Measurements from ENCODE around the gene TMEM221. TPM values are rescaled to one million over a fixed set of nuclear protein-coding genes. Genes with fewer than 3 reads are reported as not detected.

The TMEM221 gene
- total RNA-seq, 3 donors from 2014 or later: not detected

GRCh38 chr19:17391371-17392151 lies 56.9 kb downstream of the TMEM221 start:
- no peak for DNase-seq
- H3K36me3 Mint-ChIP-seq (ENCODE audit: insufficient read depth): no peaks in the 10 kb centered on the region
- peaks cover 22% of the 10 kb centered on the region for H3K4me1 Mint-ChIP-seq (ENCODE audit: low read depth)
- ATAC-seq: no peak
- peak overlapping the region; percentile 37 for H3K4me3 Mint-ChIP-seq
- no peaks in the 10 kb centered on the region for H3K9me3 Mint-ChIP-seq
- H3K27me3 Mint-ChIP-seq (ENCODE audit: low read depth): no peaks in the 10 kb centered on the region

- ATAC-seq: peak; percentile 99 to 100
- H3K9me3 Mint-ChIP-seq: no peaks in the 10 kb centered on the region
- peak overlapping the region; percentile 87 for H3K4me3 Mint-ChIP-seq
- H3K36me3 Mint-ChIP-seq (ENCODE audit: insufficient read depth): no peaks in the 10 kb centered on the region
- peaks cover 22% of the 10 kb centered on the region for H3K4me1 Mint-ChIP-seq (ENCODE audit: low read depth)
- DNase-seq: peak; percentile 83
- no peaks in the 10 kb centered on the region for H3K27me3 Mint-ChIP-seq (ENCODE audit: low read depth)
These were observed 57.6 kb downstream of the TMEM221 start for GRCh38 chr19:17390665-17391370.

DNA sequence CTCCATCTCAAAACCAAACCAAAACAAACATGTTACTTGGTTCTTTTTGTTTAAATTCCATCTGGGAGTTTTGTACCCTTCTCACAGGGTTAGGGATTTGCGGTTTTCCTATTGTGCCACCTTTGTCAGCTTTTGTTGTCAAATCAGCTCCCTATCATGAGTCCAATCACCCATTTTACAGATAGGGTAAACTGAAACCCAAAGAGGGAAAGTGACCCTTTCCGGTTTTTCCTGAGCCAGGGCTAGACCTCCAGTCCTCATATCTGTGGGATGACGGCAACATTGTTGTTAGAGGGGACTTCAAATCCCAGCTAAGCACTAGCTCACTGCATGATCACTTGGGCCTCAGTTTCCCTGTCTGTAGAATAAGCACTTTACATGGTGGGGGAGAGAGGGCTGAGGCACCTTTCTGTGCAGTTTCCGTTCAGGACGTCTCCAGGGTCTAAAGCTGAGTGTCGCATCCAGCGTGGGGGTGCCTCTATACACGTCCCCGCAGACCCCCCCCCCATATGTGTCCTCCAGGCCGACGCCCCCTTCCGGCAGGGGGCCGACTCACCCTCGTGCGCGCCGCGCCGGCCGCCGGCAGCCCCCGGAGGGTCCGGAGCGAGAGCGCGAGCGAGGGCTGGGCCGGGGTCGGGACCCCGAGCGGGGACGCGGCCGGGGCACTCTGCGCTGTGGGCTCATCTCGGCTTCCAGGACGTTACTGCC lies 58.4 kb downstream of the TMEM221 start:
- no peak for DNase-seq

DNA sequence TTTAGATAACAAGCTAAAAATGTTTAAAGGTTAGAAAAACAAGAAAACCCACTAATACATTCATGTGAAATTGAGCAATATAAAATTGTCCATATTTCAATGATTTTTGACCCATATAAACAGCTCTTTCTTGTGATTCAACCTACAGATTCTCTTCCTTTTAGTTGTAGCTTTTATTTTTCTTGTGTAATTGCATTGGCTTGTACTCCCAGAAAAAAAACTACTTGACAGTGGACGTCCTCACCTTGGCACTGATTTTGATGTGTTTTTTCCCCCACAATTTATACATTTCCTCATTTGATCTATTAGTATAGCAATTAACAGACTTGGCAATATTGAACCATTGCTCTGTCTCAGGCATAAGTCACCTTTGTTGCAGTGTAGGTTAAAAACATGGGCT lies 59.2 kb downstream of the TMEM221 start:
- Mint-ChIP-seq H3K4me1 (ENCODE audit: low read depth) (peaks cover 14% of the 10 kb centered on the region), H3K4me3 (peak overlapping the region; percentile 33), H3K9me3 (no peaks in the 10 kb centered on the region), H3K27me3 (ENCODE audit: low read depth) (no peaks in the 10 kb centered on the region), H3K36me3 (ENCODE audit: insufficient read depth) (no peaks in the 10 kb centered on the region)
- ATAC-seq (no peak), DNase-seq (no peak)

More for the DNA sequence above, 58.4 kb downstream of the TMEM221 start:
- ATAC-seq: no peak
- Mint-ChIP-seq H3K4me1 (ENCODE audit: low read depth) (peaks cover 20% of the 10 kb centered on the region), H3K9me3 (no peaks in the 10 kb centered on the region), H3K27me3 (ENCODE audit: low read depth) (no peaks in the 10 kb centered on the region), H3K4me3 (peak overlapping the region; percentile 87), H3K36me3 (ENCODE audit: insufficient read depth) (no peaks in the 10 kb centered on the region)

DNA sequence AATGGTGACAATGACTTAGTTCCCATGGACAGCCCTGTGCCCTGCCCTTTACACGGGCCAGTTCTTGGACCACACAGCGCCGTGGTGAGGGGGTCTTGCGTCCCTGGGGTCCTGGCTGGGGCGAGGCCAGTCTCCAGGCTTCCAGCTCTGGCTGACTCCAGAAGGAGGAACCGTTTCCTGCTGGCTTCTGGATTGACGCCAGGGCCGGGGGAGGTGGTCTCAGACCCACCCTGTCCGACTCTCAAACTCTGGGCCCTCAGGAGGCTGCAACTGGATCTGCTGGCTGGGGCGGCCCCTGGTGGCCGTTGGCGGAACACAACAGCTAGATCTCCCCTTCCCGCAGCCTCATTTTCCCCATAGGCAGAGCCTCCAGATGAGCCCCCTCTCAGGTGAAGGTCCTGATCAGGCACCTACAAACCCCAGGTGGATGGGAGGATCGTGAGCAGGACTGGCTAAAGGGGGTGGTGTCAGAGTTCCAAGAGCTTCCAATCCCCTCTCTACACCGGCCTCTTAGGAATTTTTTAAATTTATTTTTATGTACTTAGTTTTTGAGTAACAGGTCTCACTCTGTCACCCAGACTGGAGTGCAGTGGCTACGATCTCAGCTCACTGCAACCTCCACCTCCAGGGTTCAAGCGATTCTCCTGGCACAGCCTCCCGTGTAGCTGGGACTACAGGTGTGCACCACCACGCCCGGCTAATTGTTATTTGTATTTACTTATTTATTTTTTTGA lies 62.4 kb downstream of the TMEM221 start:
- H3K36me3 Mint-ChIP-seq (ENCODE audit: insufficient read depth): no peaks in the 10 kb centered on the region
- peak; percentile 49 for DNase-seq
- no peak overlapping the region for H3K4me3 Mint-ChIP-seq
- no peaks in the 10 kb centered on the region for H3K27me3 Mint-ChIP-seq (ENCODE audit: low read depth)
- ATAC-seq: peak; percentile 45 to 60
- H3K4me1 Mint-ChIP-seq (ENCODE audit: low read depth): peaks cover 11% of the 10 kb centered on the region
- no peaks in the 10 kb centered on the region for H3K9me3 Mint-ChIP-seq

Other genes starting within 250 kb of the TMEM221 start
- 10 to 100 TPM; 35.9 to 47.3 (median 46.6) TPM for gene USE1, start 233.3 kb downstream of the TMEM221 start, total RNA-seq
- gene OCEL1, start 222.4 kb downstream of the TMEM221 start, total RNA-seq: 1 to 10 TPM; 5.0 to 8.0 (median 5.4) TPM
- gene NR2F6, start 202.7 kb downstream of the TMEM221 start, total RNA-seq: 10 to 100 TPM; 10.1 to 14.4 (median 13.6) TPM
- under 1 TPM in 1 of 3 donors, not detected in 2; 0.19 TPM for gene USHBP1, start 183.9 kb downstream of the TMEM221 start, total RNA-seq
- 100 to 1,000 TPM; 124 to 130 (median 128) TPM for gene BABAM1, start 181.2 kb downstream of the TMEM221 start, total RNA-seq
- gene ANKLE1, start 166.8 kb downstream of the TMEM221 start, total RNA-seq: 10 to 100 TPM in 2 of 3 donors, 1 to 10 TPM in 1; 7.6 to 19.0 (median 18.1) TPM
- gene ABHD8, start 145.2 kb downstream of the TMEM221 start, total RNA-seq: 1 to 10 TPM; 3.6 to 4.5 (median 3.7) TPM
- gene MRPL34, start 142.8 kb downstream of the TMEM221 start, total RNA-seq: 100 to 1,000 TPM; 111 to 137 (median 126) TPM
- gene DDA1, start 139.1 kb downstream of the TMEM221 start, total RNA-seq: 10 to 100 TPM; 53.1 to 58.1 (median 53.4) TPM
- 1 to 10 TPM; 2.8 to 3.0 (median 2.9) TPM for gene ANO8, start 113.8 kb downstream of the TMEM221 start, total RNA-seq
- 100 to 1,000 TPM in 2 of 3 donors, 10 to 100 TPM in 1; 96.4 to 122 (median 106) TPM for gene GTPBP3, start 111.1 kb downstream of the TMEM221 start, total RNA-seq
- under 1 TPM in 1 of 3 donors, not detected in 2; 0.18 TPM for gene PLVAP, start 71.3 kb downstream of the TMEM221 start, total RNA-seq
- gene CCDC194, start 54.5 kb downstream of the TMEM221 start, total RNA-seq: under 1 TPM; 0.24 to 0.53 (median 0.46) TPM
- 100 to 1,000 TPM in 2 of 3 donors, 10 to 100 TPM in 1; 85.9 to 120 (median 105) TPM for gene BST2, start 43.0 kb downstream of the TMEM221 start, total RNA-seq
- 10 to 100 TPM; 37.3 to 43.3 (median 38.6) TPM for gene MVB12A, start 28.6 kb downstream of the TMEM221 start, total RNA-seq
- gene NXNL1, start 12.3 kb upstream of the TMEM221 start, total RNA-seq: not detected
- gene SLC27A1, start 21.9 kb upstream of the TMEM221 start, total RNA-seq: 1 to 10 TPM; 1.5 to 2.1 (median 2.0) TPM
- 10 to 100 TPM; 59.4 to 61.6 (median 60.9) TPM for gene PGLS, start 63.0 kb upstream of the TMEM221 start, total RNA-seq
- gene COLGALT1, start 107.0 kb upstream of the TMEM221 start, total RNA-seq: 100 to 1,000 TPM; 121 to 148 (median 139) TPM
- under 1 TPM in 2 of 3 donors, not detected in 1; 0.08 to 0.15 TPM for gene UNC13A, start 239.7 kb upstream of the TMEM221 start, total RNA-seq

Data from activated T-cell treated with anti-CD3 and anti-CD28 coated beads, Interleukin-2, amount 50 U/mL, for 4 hours (primary cell).